ENCODE results near the gene LDLRAD4.

Gene LDLRAD4

DNA sequence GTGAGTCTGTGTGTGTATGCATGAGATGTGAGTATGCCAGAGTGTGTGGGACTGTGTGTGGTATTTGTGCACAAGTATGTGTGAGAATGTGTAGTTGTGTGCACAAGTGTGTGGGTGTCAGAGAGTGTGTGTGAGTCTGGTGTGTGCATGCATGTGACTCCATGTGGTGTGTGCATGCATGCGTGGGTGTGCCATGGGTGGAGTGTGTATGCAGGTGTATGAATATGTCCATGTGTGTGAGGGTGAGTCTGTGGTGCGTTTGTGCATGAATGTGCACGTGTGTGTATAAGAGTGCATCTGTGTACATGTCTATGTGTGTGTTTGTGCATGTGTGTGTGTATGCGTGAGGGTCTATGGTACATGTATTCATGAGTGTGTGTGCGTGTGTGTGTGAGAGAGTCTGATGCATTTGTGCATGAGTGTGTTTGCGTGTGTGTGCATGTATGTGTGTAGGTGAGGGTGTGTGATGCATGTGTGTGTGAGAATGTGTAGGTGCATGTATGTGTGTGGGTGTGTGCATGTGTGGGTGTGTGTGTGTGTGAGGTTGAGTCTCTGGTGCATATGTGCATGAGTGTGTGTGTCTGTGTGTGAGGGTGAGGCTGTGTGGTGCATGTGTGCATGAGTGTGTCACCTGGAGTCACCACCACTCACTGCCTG, 226.8 kb downstream of the LDLRAD4 start:
- TF ChIP-seq, protein P1, sequence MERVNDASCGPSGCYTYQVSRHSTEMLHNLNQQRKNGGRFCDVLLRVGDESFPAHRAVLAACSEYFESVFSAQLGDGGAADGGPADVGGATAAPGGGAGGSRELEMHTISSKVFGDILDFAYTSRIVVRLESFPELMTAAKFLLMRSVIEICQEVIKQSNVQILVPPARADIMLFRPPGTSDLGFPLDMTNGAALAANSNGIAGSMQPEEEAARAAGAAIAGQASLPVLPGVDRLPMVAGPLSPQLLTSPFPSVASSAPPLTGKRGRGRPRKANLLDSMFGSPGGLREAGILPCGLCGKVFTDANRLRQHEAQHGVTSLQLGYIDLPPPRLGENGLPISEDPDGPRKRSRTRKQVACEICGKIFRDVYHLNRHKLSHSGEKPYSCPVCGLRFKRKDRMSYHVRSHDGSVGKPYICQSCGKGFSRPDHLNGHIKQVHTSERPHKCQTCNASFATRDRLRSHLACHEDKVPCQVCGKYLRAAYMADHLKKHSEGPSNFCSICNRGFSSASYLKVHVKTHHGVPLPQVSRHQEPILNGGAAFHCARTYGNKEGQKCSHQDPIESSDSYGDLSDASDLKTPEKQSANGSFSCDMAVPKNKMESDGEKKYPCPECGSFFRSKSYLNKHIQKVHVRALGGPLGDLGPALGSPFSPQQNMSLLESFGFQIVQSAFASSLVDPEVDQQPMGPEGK (CRISPR knock-in tag; IDR thresholded peaks at IDR 0.05; ENCODE audit: borderline replicate concordance): no peak
- TF ChIP-seq, protein P2, sequence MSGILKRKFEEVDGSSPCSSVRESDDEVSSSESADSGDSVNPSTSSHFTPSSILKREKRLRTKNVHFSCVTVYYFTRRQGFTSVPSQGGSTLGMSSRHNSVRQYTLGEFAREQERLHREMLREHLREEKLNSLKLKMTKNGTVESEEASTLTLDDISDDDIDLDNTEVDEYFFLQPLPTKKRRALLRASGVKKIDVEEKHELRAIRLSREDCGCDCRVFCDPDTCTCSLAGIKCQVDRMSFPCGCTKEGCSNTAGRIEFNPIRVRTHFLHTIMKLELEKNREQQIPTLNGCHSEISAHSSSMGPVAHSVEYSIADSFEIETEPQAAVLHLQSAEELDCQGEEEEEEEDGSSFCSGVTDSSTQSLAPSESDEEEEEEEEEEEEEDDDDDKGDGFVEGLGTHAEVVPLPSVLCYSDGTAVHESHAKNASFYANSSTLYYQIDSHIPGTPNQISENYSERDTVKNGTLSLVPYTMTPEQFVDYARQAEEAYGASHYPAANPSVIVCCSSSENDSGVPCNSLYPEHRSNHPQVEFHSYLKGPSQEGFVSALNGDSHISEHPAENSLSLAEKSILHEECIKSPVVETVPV (CRISPR knock-in tag; IDR thresholded peaks at IDR 0.05): no peak
- TF ChIP-seq, protein P3, sequence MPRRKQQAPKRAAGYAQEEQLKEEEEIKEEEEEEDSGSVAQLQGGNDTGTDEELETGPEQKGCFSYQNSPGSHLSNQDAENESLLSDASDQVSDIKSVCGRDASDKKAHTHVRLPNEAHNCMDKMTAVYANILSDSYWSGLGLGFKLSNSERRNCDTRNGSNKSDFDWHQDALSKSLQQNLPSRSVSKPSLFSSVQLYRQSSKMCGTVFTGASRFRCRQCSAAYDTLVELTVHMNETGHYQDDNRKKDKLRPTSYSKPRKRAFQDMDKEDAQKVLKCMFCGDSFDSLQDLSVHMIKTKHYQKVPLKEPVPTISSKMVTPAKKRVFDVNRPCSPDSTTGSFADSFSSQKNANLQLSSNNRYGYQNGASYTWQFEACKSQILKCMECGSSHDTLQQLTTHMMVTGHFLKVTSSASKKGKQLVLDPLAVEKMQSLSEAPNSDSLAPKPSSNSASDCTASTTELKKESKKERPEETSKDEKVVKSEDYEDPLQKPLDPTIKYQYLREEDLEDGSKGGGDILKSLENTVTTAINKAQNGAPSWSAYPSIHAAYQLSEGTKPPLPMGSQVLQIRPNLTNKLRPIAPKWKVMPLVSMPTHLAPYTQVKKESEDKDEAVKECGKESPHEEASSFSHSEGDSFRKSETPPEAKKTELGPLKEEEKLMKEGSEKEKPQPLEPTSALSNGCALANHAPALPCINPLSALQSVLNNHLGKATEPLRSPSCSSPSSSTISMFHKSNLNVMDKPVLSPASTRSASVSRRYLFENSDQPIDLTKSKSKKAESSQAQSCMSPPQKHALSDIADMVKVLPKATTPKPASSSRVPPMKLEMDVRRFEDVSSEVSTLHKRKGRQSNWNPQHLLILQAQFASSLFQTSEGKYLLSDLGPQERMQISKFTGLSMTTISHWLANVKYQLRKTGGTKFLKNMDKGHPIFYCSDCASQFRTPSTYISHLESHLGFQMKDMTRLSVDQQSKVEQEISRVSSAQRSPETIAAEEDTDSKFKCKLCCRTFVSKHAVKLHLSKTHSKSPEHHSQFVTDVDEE (CRISPR knock-in tag; IDR thresholded peaks at IDR 0.05): no peak
- no peak for TF ChIP-seq TOX (CRISPR knock-in tag; IDR thresholded peaks at IDR 0.05; ENCODE audit: borderline replicate concordance)
- TF ChIP-seq ESRRG (CRISPR knock-in tag; IDR thresholded peaks at IDR 0.05): no peak
- no peak for TF ChIP-seq TCF4 (CRISPR knock-in tag; IDR thresholded peaks at IDR 0.05; ENCODE audit: borderline replicate concordance)
- TF ChIP-seq ISL1 (CRISPR knock-in tag; IDR thresholded peaks at IDR 0.05): no peak
- TF ChIP-seq SNAI2 (CRISPR knock-in tag; IDR thresholded peaks at IDR 0.05): no peak
- ATAC-seq: no peak

DNA sequence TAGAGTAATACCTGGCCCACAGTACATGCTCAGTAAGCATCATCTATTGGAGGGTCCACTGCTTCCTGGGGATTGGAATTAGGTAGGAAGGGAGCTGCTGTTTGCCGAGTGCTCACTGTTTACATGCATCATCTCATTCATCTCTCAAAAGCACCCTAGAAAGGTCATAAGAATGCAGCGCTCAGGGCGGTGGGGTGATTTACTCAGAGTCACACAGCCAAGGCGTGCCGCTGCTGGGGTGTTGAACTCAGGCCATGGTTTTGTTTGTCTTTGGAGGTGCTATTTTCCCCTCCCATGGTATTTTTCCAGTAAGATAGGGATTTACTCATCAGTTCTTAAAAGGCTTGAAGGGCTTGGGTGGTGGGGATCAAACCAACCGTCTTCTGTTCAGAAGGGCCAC, 227.5 kb downstream of the LDLRAD4 start:
- no peak for TF ChIP-seq TCF4 (CRISPR knock-in tag; IDR thresholded peaks at IDR 0.05; ENCODE audit: borderline replicate concordance)
- no peak for TF ChIP-seq ZNF8 (CRISPR knock-in tag; IDR thresholded peaks at IDR 0.05)
- TF ChIP-seq ZFP3 (CRISPR knock-in tag; IDR thresholded peaks at IDR 0.05): no peak
- no peak for TF ChIP-seq TOX (CRISPR knock-in tag; IDR thresholded peaks at IDR 0.05; ENCODE audit: borderline replicate concordance)
- no peak for TF ChIP-seq ISL1 (CRISPR knock-in tag; IDR thresholded peaks at IDR 0.05)
- no peak for TF ChIP-seq ZC3H10 (CRISPR knock-in tag; IDR thresholded peaks at IDR 0.05)
- no peak for TF ChIP-seq ESRRG (CRISPR knock-in tag; IDR thresholded peaks at IDR 0.05)
- TF ChIP-seq, protein P2 (CRISPR knock-in tag; IDR thresholded peaks at IDR 0.05): no peak
- no peak for TF ChIP-seq SNAI2 (CRISPR knock-in tag; IDR thresholded peaks at IDR 0.05)
- no peak for TF ChIP-seq ZNF565 (CRISPR knock-in tag; conservative IDR thresholded peaks at IDR 0.05; ENCODE audit: low read depth)
- TF ChIP-seq ARNTL (CRISPR knock-in tag; IDR thresholded peaks at IDR 0.05; ENCODE audit: borderline replicate concordance, low read depth): no peak
- TF ChIP-seq BACH2 (CRISPR knock-in tag; IDR thresholded peaks at IDR 0.05; ENCODE audit: borderline replicate concordance): no peak
- TF ChIP-seq GLIS3 (CRISPR knock-in tag; IDR thresholded peaks at IDR 0.05): no peak
- TF ChIP-seq, protein P4, sequence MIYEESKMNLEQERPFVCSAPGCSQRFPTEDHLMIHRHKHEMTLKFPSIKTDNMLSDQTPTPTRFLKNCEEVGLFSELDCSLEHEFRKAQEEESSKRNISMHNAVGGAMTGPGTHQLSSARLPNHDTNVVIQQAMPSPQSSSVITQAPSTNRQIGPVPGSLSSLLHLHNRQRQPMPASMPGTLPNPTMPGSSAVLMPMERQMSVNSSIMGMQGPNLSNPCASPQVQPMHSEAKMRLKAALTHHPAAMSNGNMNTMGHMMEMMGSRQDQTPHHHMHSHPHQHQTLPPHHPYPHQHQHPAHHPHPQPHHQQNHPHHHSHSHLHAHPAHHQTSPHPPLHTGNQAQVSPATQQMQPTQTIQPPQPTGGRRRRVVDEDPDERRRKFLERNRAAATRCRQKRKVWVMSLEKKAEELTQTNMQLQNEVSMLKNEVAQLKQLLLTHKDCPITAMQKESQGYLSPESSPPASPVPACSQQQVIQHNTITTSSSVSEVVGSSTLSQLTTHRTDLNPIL (CRISPR knock-in tag; IDR thresholded peaks at IDR 0.05; ENCODE audit: low read depth): no peak
- TF ChIP-seq OSR1 (CRISPR knock-in tag; IDR thresholded peaks at IDR 0.05): no peak
- TF ChIP-seq CSDC2 (CRISPR knock-in tag; IDR thresholded peaks at IDR 0.05): no peak
- ATAC-seq: no peak

DNA sequence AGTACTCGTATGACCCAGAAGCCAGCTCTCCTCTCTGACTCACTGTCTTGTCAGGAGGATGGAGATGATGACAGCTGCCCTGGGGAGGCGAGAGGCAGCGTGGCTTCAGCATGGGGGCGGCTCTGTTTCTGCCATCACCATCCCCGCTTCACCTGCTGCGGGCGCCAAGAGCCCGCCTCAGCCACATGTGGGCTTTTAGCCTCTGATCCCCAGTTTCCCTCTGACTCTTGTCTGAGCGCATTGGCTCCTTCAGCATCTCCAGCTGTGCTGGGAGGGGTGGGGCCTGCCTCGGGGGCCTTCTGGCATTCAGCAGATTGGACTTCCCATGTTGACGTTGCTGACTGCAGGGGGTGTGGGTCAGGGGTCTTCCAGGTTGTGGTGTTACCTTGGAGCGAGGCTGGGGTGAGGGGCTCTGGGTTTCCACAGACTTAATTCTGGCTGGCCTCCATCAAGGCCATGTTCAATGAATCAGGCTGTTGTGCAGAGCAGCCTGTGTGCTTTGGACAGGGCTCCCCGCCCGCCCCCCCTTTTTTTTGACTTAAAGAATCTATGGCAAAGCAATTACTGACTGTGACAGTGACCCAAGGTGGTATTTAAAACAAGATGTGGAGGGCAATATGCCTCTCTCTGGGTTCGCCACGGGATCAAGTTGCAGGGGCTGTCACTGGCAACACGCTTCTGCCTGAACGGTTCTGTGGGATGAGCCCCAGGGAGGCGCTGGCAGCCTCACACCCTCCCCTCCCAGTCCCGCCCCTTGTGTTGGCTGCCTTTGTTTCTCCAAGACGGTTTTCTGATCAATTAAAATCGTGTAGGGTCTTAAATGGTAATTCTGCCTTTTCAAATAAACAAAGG, 228.3 kb downstream of the LDLRAD4 start:
- ATAC-seq: no peak
- TF ChIP-seq TCF4 (CRISPR knock-in tag; IDR thresholded peaks at IDR 0.05; ENCODE audit: borderline replicate concordance) (no peak), ZNF565 (CRISPR knock-in tag; conservative IDR thresholded peaks at IDR 0.05; ENCODE audit: low read depth) (no peak), ARNTL (CRISPR knock-in tag; IDR thresholded peaks at IDR 0.05; ENCODE audit: borderline replicate concordance, low read depth) (no peak), PPARA (CRISPR knock-in tag; IDR thresholded peaks at IDR 0.05; ENCODE audit: borderline replicate concordance) (no peak), ZC3H10 (CRISPR knock-in tag; IDR thresholded peaks at IDR 0.05) (no peak), GLIS3 (CRISPR knock-in tag; IDR thresholded peaks at IDR 0.05) (no peak), OSR1 (CRISPR knock-in tag; IDR thresholded peaks at IDR 0.05) (no peak), ESRRG (CRISPR knock-in tag; IDR thresholded peaks at IDR 0.05) (no peak), CSDC2 (CRISPR knock-in tag; IDR thresholded peaks at IDR 0.05) (no peak)
- TF ChIP-seq, protein P2 (CRISPR knock-in tag; IDR thresholded peaks at IDR 0.05): no peak
- TF ChIP-seq, protein P4 (CRISPR knock-in tag; IDR thresholded peaks at IDR 0.05; ENCODE audit: low read depth): no peak
- TF ChIP-seq, protein P1 (CRISPR knock-in tag; IDR thresholded peaks at IDR 0.05; ENCODE audit: borderline replicate concordance): no peak

All from SK-N-SH treated with all-trans-retinoic acid at 6 μM for 48 hours (cell line).